Tibial artery (tissue), 4 donors: ENCODE data around the gene SULT1A1.
"Not testable (repeated sequence)": the region's sequence is repeated elsewhere in the genome, so short reads cannot be mapped to it uniquely, and the experiment has no call there.

Source experiments
- DNase-seq, 2 donors: peaks; one replicate each; pipeline ENCODE4 v3.0.0-alpha.2; 2019
- H3K27ac ChIP-seq, 2 donors: fragments of 200-600 bp; sonication (generic) in 1 of 2; 1 replicate in 1 of 2; 2 replicates in 1 of 2; pipeline ENCODE4 v1.5.1; 2018 to 2019; ENCODE audit warnings: mild to moderate bottlenecking in 1 of 2
- H3K27me3 ChIP-seq, 2 donors: fragments of 200-600 bp; sonication (generic) in 1 of 2; one replicate each; pipeline versions ENCODE4 v1.5.1 to v1.6.0; 2016 to 2019
- H3K36me3 ChIP-seq, 3 donors: fragments of 200-600 bp; sonication (generic) in 2 of 3; one replicate each; pipeline ENCODE4 v1.5.1; 2016 to 2019; ENCODE audit warnings: mild to moderate bottlenecking in 2 of 3
- H3K4me1 ChIP-seq, 4 donors: fragments of 200-600 bp; sonication (generic) in 2 of 4; 1 replicate in 3 of 4; 2 replicates in 1 of 4; pipeline ENCODE4 v1.5.1; 2016 to 2019
- H3K4me3 ChIP-seq, 2 donors: fragments of 200-600 bp; sonication (generic) in 1 of 2; 1 replicate in 1 of 2; 2 replicates in 1 of 2; pipeline ENCODE4 v1.5.1; 2018 to 2019; ENCODE audit warnings: mild to moderate bottlenecking in 2 of 2
- H3K9me3 ChIP-seq, 3 donors: fragments of 200-600 bp; sonication (generic) in 1 of 3; one replicate each; pipeline ENCODE4 v1.5.1; 2016 to 2019
- CTCF ChIP-seq, 2 experiments: fragments of 200-600 bp in 1 of 2; fragments of 450-650 bp in 1 of 2; IDR thresholded peaks; one replicate each; pipeline ENCODE4 v1.5.1; 2017 to 2019; ENCODE audit warnings: antibody characterized with exemption in 2 of 2, mild to moderate bottlenecking in 1 of 2, moderate library complexity in 1 of 2
- intact Hi-C: fragments of 100-400 bp; cut with DNase I; formaldehyde crosslinking; loops from one replicate; pipeline ENCODE4 v1.15.0; 2023; ENCODE audit warnings: low total_unique reads

The SULT1A1 gene

GRCh38 chr16:28597692-28598261, 12.1 kb downstream of the SULT1A1 start:
- no peak for DNase-seq
- intact Hi-C loops = no loop called here
- no peak overlapping the region for H3K4me3 ChIP-seq
- H3K27me3 ChIP-seq = peaks cover 0 to 25% of the 10 kb centered on the region in 2 donors
- H3K9me3 ChIP-seq = no peaks in the 10 kb centered on the region
- H3K4me1 ChIP-seq = no peaks in the 10 kb centered on the region
- TF ChIP-seq CTCF (IDR thresholded peaks at IDR 0.05) = no peak
- H3K36me3 ChIP-seq = peaks cover 0 to 4% (median 0%) of the 10 kb centered on the region in 3 donors
- no peak overlapping the region for H3K27ac ChIP-seq

GRCh38 chr16:28596840-28597691, 12.8 kb downstream of the SULT1A1 start, which contains the start of gene SULT1A2:
Gene SULT1A2, minus strand, starts transcription at chr16:28597050. Its CDS starts 1,120 bp downstream, at chr16:28595930.
- peaks cover 0 to 11% (median 0%) of the 10 kb centered on the region in 3 donors for H3K36me3 ChIP-seq
- H3K4me1 ChIP-seq = no peaks in the 10 kb centered on the region
- no peaks in the 10 kb centered on the region for H3K9me3 ChIP-seq
- no peak within 1 kb of the TSS for H3K27ac ChIP-seq
- H3K27me3 ChIP-seq = peaks cover 0 to 21% of the 10 kb centered on the region in 2 donors
- no peak for DNase-seq
- intact Hi-C loops = no loop called here
- no peak for TF ChIP-seq CTCF (IDR thresholded peaks at IDR 0.05)
- no peak within 1 kb of the TSS for H3K4me3 ChIP-seq

- no peak for TF ChIP-seq CTCF (IDR thresholded peaks at IDR 0.05)
- H3K36me3 ChIP-seq = peaks cover 3 to 20% (median 9%) of the 10 kb centered on the region in 3 donors
- no peaks in the 10 kb centered on the region for H3K9me3 ChIP-seq
- H3K4me3 ChIP-seq = no peak overlapping the region
- DNase-seq = no peak
- H3K27me3 ChIP-seq = peaks cover 0 to 21% of the 10 kb centered on the region in 2 donors
- H3K27ac ChIP-seq = no peak overlapping the region
- no peaks in the 10 kb centered on the region for H3K4me1 ChIP-seq
- intact Hi-C loops = no loop called here
These were observed 13.7 kb downstream of the SULT1A1 start for GRCh38 chr16:28596115-28596630.

GRCh38 chr16:28595451-28595850, 14.4 kb downstream of the SULT1A1 start:
- H3K4me1 ChIP-seq, H3K27ac ChIP-seq, H3K9me3 ChIP-seq, H3K4me3 ChIP-seq, DNase-seq, intact Hi-C loops: not testable (repeated sequence)
- peaks cover 11 to 27% (median 16%) of the 10 kb centered on the region in 3 donors for H3K36me3 ChIP-seq
- peaks cover 0 to 21% of the 10 kb centered on the region in 2 donors for H3K27me3 ChIP-seq

GRCh38 chr16:28592979-28593553, 16.8 kb downstream of the SULT1A1 start:
- H3K4me1 ChIP-seq = no peaks in the 10 kb centered on the region
- H3K9me3 ChIP-seq = no peaks in the 10 kb centered on the region
- H3K36me3 ChIP-seq = peaks cover 27 to 51% (median 39%) of the 10 kb centered on the region in 3 donors
- TF ChIP-seq CTCF (IDR thresholded peaks at IDR 0.05) = no peak
- H3K4me3 ChIP-seq = no peak overlapping the region
- H3K27ac ChIP-seq = no peak overlapping the region
- H3K27me3 ChIP-seq = peaks cover 0 to 20% of the 10 kb centered on the region in 2 donors
- no peak for DNase-seq
- intact Hi-C loops = no loop called here
